GM10266 (cell line): ENCODE data around the gene NTMT1.
A peak's percentile ranks its signal among the peaks of the same experiment; 100 is the strongest.

Experiments
- DNase-seq: peaks from one replicate; pipeline ENCODE4 v3.0.0; 2012; ENCODE audit errors: extremely low spot score
- TF ChIP-seq, protein P1 (sequence below): IDR thresholded peaks from 2 replicates; pipeline ENCODE4 v1.5.1; 2012; ENCODE audit warnings: mild to moderate bottlenecking, low read depth; ENCODE audit not compliant: control insufficient read depth, insufficient read depth; ENCODE audit errors: missing control alignments

Gene NTMT1, protein sequence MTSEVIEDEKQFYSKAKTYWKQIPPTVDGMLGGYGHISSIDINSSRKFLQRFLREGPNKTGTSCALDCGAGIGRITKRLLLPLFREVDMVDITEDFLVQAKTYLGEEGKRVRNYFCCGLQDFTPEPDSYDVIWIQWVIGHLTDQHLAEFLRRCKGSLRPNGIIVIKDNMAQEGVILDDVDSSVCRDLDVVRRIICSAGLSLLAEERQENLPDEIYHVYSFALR

DNA sequence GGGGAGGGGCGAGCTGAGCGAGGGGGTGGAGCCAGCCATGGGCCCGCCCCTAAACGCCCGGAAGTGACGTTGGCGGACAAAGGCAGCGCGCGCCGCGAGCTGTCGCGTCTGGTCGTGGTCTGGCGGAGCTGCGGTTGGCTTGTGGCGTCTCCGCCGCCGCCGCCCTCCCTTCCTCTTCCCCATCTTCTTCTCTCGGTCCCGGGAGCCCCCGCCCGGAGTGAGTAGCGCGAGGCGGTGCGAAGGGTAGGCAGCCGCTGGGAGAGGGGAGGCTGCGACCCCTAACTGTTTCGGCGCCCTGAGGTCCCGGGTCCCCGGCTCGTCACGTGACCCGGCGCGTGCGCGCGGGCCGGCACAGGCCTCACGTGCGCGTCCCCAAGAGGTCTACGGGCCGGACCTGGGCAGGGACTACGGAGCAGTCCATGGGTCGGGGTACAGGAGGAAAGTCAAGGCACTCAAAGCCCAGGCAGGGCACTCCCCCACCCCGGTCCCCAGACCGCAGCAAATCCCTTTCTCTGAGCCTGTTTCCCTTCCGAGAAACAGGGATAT, at the start of gene NTMT1:
Gene NTMT1, plus strand, starts transcription at position 85 of the 546 bp plus-strand sequence. CDS start 6,541 bp downstream, outside the sequence.
- DNase-seq = peak; percentile 95

GRCh38 chr9:129576546-129577543, 49.1 kb upstream of the NTMT1 start:
- no peak for DNase-seq
- TF ChIP-seq, protein P1, sequence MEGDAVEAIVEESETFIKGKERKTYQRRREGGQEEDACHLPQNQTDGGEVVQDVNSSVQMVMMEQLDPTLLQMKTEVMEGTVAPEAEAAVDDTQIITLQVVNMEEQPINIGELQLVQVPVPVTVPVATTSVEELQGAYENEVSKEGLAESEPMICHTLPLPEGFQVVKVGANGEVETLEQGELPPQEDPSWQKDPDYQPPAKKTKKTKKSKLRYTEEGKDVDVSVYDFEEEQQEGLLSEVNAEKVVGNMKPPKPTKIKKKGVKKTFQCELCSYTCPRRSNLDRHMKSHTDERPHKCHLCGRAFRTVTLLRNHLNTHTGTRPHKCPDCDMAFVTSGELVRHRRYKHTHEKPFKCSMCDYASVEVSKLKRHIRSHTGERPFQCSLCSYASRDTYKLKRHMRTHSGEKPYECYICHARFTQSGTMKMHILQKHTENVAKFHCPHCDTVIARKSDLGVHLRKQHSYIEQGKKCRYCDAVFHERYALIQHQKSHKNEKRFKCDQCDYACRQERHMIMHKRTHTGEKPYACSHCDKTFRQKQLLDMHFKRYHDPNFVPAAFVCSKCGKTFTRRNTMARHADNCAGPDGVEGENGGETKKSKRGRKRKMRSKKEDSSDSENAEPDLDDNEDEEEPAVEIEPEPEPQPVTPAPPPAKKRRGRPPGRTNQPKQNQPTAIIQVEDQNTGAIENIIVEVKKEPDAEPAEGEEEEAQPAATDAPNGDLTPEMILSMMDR = no peak

More for the DNA sequence above, at the start of gene NTMT1:
- TF ChIP-seq, protein P1 = no peak

DNA sequence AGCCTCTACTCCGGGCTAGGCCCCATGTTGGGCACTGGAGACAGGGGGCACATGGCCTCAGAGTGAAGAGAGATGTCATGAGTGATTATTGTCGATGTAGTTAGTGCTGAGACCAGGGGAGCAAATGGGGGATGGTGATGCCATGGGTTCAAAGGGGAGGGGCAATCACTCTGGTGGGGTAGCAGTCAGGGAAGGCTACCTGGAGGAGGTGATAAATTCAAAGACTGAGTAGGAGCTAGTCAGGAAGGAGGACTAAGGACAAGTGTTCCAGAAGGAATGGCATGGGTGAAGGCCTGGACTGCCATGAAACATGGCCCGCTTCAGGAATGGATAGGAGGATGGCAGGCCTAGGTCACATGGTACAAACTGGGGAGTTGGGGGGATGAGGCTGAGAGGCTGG, 46.7 kb upstream of the NTMT1 start:
- TF ChIP-seq, protein P1 = no peak
- no peak for DNase-seq

DNA sequence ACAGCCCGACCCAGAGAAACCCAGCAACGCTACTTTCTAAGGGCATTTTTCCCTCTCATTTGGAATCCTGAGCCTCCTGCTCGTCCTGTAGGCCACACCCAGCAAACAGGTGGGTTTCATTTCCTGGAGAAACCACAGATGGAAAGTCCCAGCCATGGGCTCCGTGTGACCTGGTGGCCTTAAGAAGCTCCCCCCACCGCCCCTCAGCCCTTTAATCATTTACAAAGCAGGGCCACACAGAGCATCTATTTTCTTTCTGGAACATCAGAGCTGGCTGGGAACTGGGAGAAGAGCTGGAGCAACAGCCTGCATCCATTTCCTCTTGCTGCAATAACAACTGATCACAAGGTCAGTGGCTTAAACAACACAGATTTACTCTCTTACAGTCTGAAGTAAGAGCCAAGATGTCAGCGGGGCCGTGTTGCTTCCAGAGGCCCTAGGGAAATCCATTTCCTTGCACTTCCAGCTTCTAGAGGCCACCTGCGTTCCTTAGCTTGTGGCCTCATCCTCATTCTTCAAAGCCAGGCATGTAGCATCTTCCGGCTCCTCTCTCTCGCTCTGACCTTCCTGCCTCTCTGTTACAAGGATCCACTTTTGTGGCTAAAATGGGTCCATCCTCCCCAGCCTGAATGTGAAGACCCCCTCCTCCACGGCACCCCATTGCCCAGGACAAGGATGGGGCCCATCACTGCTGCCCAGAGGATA, 45.6 kb upstream of the NTMT1 start:
- TF ChIP-seq, protein P1 = no peak

GRCh38 chr9:129581505-129582189, 44.3 kb upstream of the NTMT1 start:
- TF ChIP-seq, protein P1 = no peak
- no peak for DNase-seq

More for the DNA sequence above, 45.6 kb upstream of the NTMT1 start:
- DNase-seq = peak; percentile 71

- TF ChIP-seq, protein P1 = no peak
- no peak for DNase-seq
These were observed 43.1 kb upstream of the NTMT1 start for GRCh38 chr9:129582855-129583254.
